D721Med (cell line): ENCODE measurements around the gene GRIK4.

Experiments used
- DNase-seq: peaks from one replicate; pipeline ENCODE4 v3.0.0; 2011; ENCODE audit warnings: low spot score; ENCODE audit not compliant: insufficient read length
- FAIRE-seq: peaks from 2 replicates; lab custom pipeline; 2011; peaks lifted over from hg19 to GRCh38; lab: Jason Lieb, UNC
- CTCF ChIP-seq: IDR thresholded peaks from 2 replicates; pipeline ENCODE4 v1.5.1; 2012; ENCODE audit warnings: mild to moderate bottlenecking, control low read depth; ENCODE audit not compliant: insufficient read depth; ENCODE audit errors: missing control alignments

The GRIK4 gene

GRCh38 chr11:120909676-120910416 lies 398.3 kb downstream of the GRIK4 start:
- TF ChIP-seq CTCF = no peak
- FAIRE-seq (no peak), DNase-seq (no peak)

GRCh38 chr11:120911943-120912342 lies 400.4 kb downstream of the GRIK4 start:
- TF ChIP-seq CTCF = no peak
- DNase-seq (no peak), FAIRE-seq (no peak)

GRCh38 chr11:120912504-120912903 lies 401.0 kb downstream of the GRIK4 start:
- TF ChIP-seq CTCF = peak; percentile 54
- FAIRE-seq = no peak
- no peak for DNase-seq

- no peak for TF ChIP-seq CTCF
- DNase-seq (no peak), FAIRE-seq (no peak)
Observed at GRCh38 chr11:120912915-120913314, 401.4 kb downstream of the GRIK4 start.

- FAIRE-seq = no peak
- TF ChIP-seq CTCF = no peak
- no peak for DNase-seq
Observed at GRCh38 chr11:120914021-120914420, 402.5 kb downstream of the GRIK4 start.

GRCh38 chr11:120914601-120915000 lies 403.1 kb downstream of the GRIK4 start:
- DNase-seq (no peak), FAIRE-seq (no peak)
- TF ChIP-seq CTCF = no peak

- no peak for TF ChIP-seq CTCF
- DNase-seq (no peak), FAIRE-seq (no peak)
Observed at GRCh38 chr11:120917559-120918239, 406.2 kb downstream of the GRIK4 start.
